ENCODE results near the gene ZNF439. TPM values are rescaled to one million over a fixed set of nuclear protein-coding genes. Genes with fewer than 3 reads are reported as not detected.

ZNF439 gene
- total and polyA plus RNA-seq, 10 of the 15 experiments (the other 5 are each of a cell fraction or from before 2014, with no cell fraction given), result 0.43 to 2.5 (median 1.2) TPM

DNA sequence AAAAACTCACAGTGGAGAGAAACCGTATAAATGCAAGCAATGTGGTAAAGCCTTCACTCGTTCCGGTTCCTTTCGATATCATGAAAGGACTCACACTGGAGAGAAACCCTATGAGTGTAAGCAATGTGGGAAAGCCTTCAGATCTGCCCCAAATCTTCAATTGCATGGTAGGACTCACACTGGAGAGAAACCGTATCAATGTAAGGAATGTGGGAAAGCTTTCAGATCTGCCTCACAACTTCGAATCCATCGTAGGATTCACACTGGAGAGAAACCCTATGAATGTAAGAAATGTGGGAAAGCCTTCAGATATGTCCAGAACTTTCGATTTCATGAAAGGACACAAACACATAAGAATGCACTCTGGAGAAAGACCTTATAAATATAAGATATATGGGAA lies 19.7 kb downstream of the ZNF439 start (continued):
- TF ChIP-seq HDAC2 (IDR thresholded peaks at IDR 0.05) (no peak), ZZZ3 (IDR thresholded peaks at IDR 0.05; ENCODE audit: control insufficient read depth, insufficient read length, low read depth) (no peak), CREM (IDR thresholded peaks at IDR 0.05; ENCODE audit: low read depth) (no peak)

DNA sequence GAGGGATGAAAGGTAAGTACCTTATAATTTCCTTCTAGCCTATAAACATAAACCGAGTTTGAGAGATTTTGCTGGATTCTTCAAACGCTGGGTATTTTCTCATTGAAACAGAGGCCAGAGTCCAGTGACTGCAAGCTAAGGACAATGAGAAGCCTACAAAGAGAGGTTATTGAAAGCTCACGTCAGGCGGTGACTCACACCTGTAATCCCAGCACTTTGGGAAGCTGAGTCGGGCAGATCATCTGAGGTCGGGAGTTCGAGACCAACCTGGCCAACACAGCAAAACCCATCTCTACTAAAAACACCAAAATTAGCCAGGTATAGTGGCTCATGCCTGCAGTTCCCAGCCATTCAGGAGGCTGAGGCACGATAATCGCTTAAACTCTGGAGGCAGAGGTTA lies 24.1 kb downstream of the ZNF439 start:
- CTCF ChIA-PET, result interaction anchor here (1.0 kb wide), 1 partner anchor 75 kb away, joined by 3 read pairs; no protein-coding TSS in a partner anchor
- Histone ChIP-seq H3K4me2 (ENCODE audit: control insufficient read depth, insufficient read depth) (no peak overlapping the region), H3K9ac (ENCODE audit: control insufficient read depth, insufficient read depth, low read length) (no peak overlapping the region), H3K27ac (ENCODE audit: control insufficient read depth, insufficient read depth) (no peak overlapping the region), H4K20me1 (ENCODE audit: control insufficient read depth, insufficient read depth) (no peaks in the 10 kb centered on the region), H3K9me3 (replicated peaks; ENCODE audit: control insufficient read depth, insufficient read depth, low read length) (peaks cover 22% of the 10 kb centered on the region; the same call in 2 of the 3 replicates), H3K27me3 (replicated peaks in 1 of 2; ENCODE audit: control insufficient read depth in 2 of 2, insufficient read depth in 2 of 2, low read length in 1 of 2) (no peaks in the 10 kb centered on the region), H2AFZ (ENCODE audit: control insufficient read depth, low read depth, low read length) (no peak overlapping the region), H3K4me1 (ENCODE audit: control insufficient read depth, insufficient read depth, low read length) (no peaks in the 10 kb centered on the region), H3K79me2 (ENCODE audit: control insufficient read depth, insufficient read depth, low read length) (no peaks in the 10 kb centered on the region), H3K36me3 (ENCODE audit: control insufficient read depth in 2 of 2, insufficient read depth in 2 of 2, low read length in 1 of 2) (no peaks in the 10 kb centered on the region), H3K4me3 (no peak overlapping the region)
- in situ Hi-C loops (cut with MboI) (no loop called here), intact Hi-C loops (cut with micrococcal nuclease; ENCODE audit: unreplicated experiment) (no loop called here)
- no TSS peak for BruUV-seq (replicated peaks)
- SMC1A ChIA-PET (ENCODE audit: uncharacterized antibody, unreplicated experiment), result no interaction called here
- POLR2A ChIA-PET, result no interaction called here
- DNase-seq (ENCODE audit: low read depth, low spot score) (no peak), ATAC-seq (no peak), FAIRE-seq (no peak)
- RAD21 ChIA-PET (ENCODE audit: unreplicated experiment), result no interaction called here
- no peak for TF ChIP-seq ATF7 (IDR thresholded peaks at IDR 0.05; ENCODE audit: low read depth)
- TF ChIP-seq NFXL1 (IDR thresholded peaks at IDR 0.05; ENCODE audit: borderline replicate concordance), result no peak
- no peak for TF ChIP-seq IKZF2 (IDR thresholded peaks at IDR 0.05)
- TF ChIP-seq HDGF (IDR thresholded peaks at IDR 0.05), result no peak
- TF ChIP-seq NR2C1 (IDR thresholded peaks at IDR 0.05), result no peak
- no peak for TF ChIP-seq SP1 (IDR thresholded peaks at IDR 0.05; ENCODE audit: low read depth, low read length)
- no peak for TF ChIP-seq RELA (IDR thresholded peaks at IDR 0.05; ENCODE audit: borderline replicate concordance, partially characterized antibody)
- no peak for TF ChIP-seq JUNB (IDR thresholded peaks at IDR 0.05)
- no peak for TF ChIP-seq MYB (IDR thresholded peaks at IDR 0.05; ENCODE audit: borderline replicate concordance, low read depth, low read length)
- TF ChIP-seq POLR2AphosphoS2 (IDR thresholded peaks at IDR 0.05; ENCODE audit: low read depth, low read length), result no peak
- no peak for TF ChIP-seq IRF4 (IDR thresholded peaks at IDR 0.05; ENCODE audit: low read depth, low read length)
- no peak for TF ChIP-seq RUNX3 (IDR thresholded peaks at IDR 0.05; ENCODE audit: low read length)
- TF ChIP-seq MXI1 (IDR thresholded peaks at IDR 0.05; ENCODE audit: low read depth, low read length), result no peak
- 94% methylated on average over 9 of the region's 9 CpGs for WGBS (ENCODE audit: insufficient coverage, insufficient replicate concordance, low lambda C conversion rate, missing lambda C conversion rate)

Data from GM12878 (cell line).